Measurements from ENCODE around the gene RPS6KC1. TPM values are rescaled to one million over a fixed set of nuclear protein-coding genes. Genes with fewer than 3 reads are reported as not detected.

The RPS6KC1 gene
- total RNA-seq, 1 experiment from 2014 or later = 16.4 TPM

DNA sequence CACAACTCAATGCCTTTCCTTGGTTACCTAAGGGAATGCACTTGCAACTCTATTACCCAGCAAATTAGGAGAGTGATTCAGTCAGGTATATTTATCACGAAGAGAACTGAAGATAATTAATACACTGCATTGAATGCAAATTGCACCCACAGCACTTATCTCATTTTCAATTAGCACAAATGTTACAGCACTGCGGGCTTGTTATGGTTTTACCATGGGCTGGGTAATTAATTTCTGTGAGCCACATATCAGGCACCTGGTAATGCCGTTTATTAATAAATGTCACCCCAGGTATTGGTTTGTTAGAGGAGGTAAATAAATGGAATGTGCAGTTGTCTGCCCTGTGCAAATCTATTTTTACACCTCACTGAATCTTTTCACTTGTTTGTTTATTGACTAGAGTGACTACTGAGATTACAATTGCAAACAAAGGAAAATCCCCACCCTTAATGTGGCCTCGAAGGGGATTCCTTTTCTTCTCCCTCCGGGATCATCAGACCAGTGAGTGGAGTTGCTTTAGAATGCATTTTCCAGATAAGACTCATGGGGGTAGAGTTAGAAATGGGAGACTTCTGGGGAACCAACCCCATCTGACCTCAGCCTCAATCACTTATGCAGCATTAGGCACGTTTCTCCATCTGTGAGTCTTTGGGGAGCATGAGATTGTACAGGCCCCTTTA, 269.3 kb downstream of the RPS6KC1 start:
- H3K27me3 ChIP-seq (ENCODE audit: insufficient read depth, low read depth) = no peaks in the 10 kb centered on the region
- H3K36me3 ChIP-seq (ENCODE audit: low read depth) = no peaks in the 10 kb centered on the region
- intact Hi-C loops (cut with micrococcal nuclease; ENCODE audit: unreplicated experiment) = no loop called here
- no peak overlapping the region for H3K27ac ChIP-seq
- no peak for DNase-seq
- no peaks in the 10 kb centered on the region for H3K9me2 ChIP-seq (ENCODE audit: insufficient read depth)
- POLR2A ChIA-PET (ENCODE audit: unreplicated experiment) = no interaction called here
- H3F3A ChIP-seq (ENCODE audit: insufficient read depth, low read depth) = no peaks in the 10 kb centered on the region
- no peak overlapping the region for H2AFZ ChIP-seq
- BruUV-seq (replicated peaks) = no TSS peak
- TF ChIP-seq, protein P1, sequence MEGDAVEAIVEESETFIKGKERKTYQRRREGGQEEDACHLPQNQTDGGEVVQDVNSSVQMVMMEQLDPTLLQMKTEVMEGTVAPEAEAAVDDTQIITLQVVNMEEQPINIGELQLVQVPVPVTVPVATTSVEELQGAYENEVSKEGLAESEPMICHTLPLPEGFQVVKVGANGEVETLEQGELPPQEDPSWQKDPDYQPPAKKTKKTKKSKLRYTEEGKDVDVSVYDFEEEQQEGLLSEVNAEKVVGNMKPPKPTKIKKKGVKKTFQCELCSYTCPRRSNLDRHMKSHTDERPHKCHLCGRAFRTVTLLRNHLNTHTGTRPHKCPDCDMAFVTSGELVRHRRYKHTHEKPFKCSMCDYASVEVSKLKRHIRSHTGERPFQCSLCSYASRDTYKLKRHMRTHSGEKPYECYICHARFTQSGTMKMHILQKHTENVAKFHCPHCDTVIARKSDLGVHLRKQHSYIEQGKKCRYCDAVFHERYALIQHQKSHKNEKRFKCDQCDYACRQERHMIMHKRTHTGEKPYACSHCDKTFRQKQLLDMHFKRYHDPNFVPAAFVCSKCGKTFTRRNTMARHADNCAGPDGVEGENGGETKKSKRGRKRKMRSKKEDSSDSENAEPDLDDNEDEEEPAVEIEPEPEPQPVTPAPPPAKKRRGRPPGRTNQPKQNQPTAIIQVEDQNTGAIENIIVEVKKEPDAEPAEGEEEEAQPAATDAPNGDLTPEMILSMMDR (conservative IDR thresholded peaks at IDR 0.05) = no peak
- no peak for TF ChIP-seq EZH2 (IDR thresholded peaks at IDR 0.05; ENCODE audit: low read depth)
- H4K20me1 ChIP-seq (ENCODE audit: insufficient read depth) = no peaks in the 10 kb centered on the region
- no peak overlapping the region for H3K4me2 ChIP-seq
- H3K9me3 ChIP-seq (ENCODE audit: insufficient read depth, low read depth) = no peaks in the 10 kb centered on the region
- no peaks in the 10 kb centered on the region for H3K79me2 ChIP-seq (ENCODE audit: low read depth)
- no peaks in the 10 kb centered on the region for H3K4me1 ChIP-seq (replicated peaks; ENCODE audit: insufficient read depth)
- H3K4me3 ChIP-seq = no peak overlapping the region
- CTCF ChIA-PET = no interaction called here

Other genes with a start within 250 kb of the RPS6KC1 start
- not detected in 2 replicates for gene SPATA45, start 203.6 kb upstream of the RPS6KC1 start, total RNA-seq (2021)
- gene FLVCR1, start 193.0 kb upstream of the RPS6KC1 start, total RNA-seq (2021) = 5.5 and 13.1 TPM in 2 replicates
- 0.55 TPM in 1 of 2 replicates, not detected in the other for gene VASH2, start 100.7 kb upstream of the RPS6KC1 start, total RNA-seq (2021)
- 35.4 and 42.6 TPM in 2 replicates for gene ANGEL2, start 35.4 kb upstream of the RPS6KC1 start, total RNA-seq (2021)

Data from PC-9 (cell line).